HL-60 (cell line): ENCODE measurements around the gene TMEM201.

ENCODE experiments used
- DNase-seq, 2 experiments: peaks; one replicate each; pipeline ENCODE4 v3.0.0-alpha.2; 2010 to 2020; ENCODE audit warnings: low read depth in 1 of 2, low spot score in 1 of 2
- H3K27ac ChIP-seq: fragments of 250-450 bp; sonication (Bioruptor Pico); replicated peaks from 2 replicates; pipeline ENCODE4 v1.5.1; 2020; ENCODE audit warnings: mild to moderate bottlenecking, moderate library complexity
- H3K27me3 ChIP-seq: fragments of 250-450 bp; sonication (Bioruptor Pico); 2 replicates; pipeline ENCODE4 v1.5.1; 2021; ENCODE audit warnings: mild to moderate bottlenecking, moderate library complexity; ENCODE audit not compliant: insufficient read depth, poor library complexity, severe bottlenecking
- H3K4me3 ChIP-seq: replicated peaks from 2 replicates; pipeline ENCODE4 v1.5.1; 2011; ENCODE audit warnings: mild to moderate bottlenecking, control low read depth, low read length; ENCODE audit not compliant: insufficient read depth
- GABPA ChIP-seq: IDR thresholded peaks from 2 replicates; pipeline ENCODE4 v1.6.1; 2012; ENCODE audit warnings: low read depth
- POLR2AphosphoS5 ChIP-seq: IDR thresholded peaks from 2 replicates; pipeline ENCODE4 v1.6.1; 2012; ENCODE audit warnings: low read depth
- REST ChIP-seq: IDR thresholded peaks from 2 replicates; pipeline ENCODE4 v1.6.1; 2012; ENCODE audit warnings: low read depth; ENCODE audit not compliant: insufficient replicate concordance
- SPI1 ChIP-seq: IDR thresholded peaks from 2 replicates; pipeline ENCODE4 v1.6.1; 2012; ENCODE audit warnings: low read depth, mild to moderate bottlenecking, borderline replicate concordance
- TF ChIP-seq, protein P1 (sequence below): IDR thresholded peaks from one replicate; pipeline ENCODE4 v1.5.1; 2011; ENCODE audit warnings: low read length, control low read depth, inconsistent platforms; ENCODE audit not compliant: insufficient read depth

TMEM201 gene

GRCh38 chr1:9595968-9596340 is 7.2 kb downstream of the TMEM201 start:
- no peak overlapping the region for H3K27ac ChIP-seq
- H3K27me3 ChIP-seq = no peaks in the 10 kb centered on the region
- DNase-seq = no peak
- no peak for TF ChIP-seq REST
- no peak overlapping the region for H3K4me3 ChIP-seq

- no peak for TF ChIP-seq SPI1
- TF ChIP-seq POLR2AphosphoS5 = no peak
- TF ChIP-seq GABPA = no peak
- TF ChIP-seq, protein P1, sequence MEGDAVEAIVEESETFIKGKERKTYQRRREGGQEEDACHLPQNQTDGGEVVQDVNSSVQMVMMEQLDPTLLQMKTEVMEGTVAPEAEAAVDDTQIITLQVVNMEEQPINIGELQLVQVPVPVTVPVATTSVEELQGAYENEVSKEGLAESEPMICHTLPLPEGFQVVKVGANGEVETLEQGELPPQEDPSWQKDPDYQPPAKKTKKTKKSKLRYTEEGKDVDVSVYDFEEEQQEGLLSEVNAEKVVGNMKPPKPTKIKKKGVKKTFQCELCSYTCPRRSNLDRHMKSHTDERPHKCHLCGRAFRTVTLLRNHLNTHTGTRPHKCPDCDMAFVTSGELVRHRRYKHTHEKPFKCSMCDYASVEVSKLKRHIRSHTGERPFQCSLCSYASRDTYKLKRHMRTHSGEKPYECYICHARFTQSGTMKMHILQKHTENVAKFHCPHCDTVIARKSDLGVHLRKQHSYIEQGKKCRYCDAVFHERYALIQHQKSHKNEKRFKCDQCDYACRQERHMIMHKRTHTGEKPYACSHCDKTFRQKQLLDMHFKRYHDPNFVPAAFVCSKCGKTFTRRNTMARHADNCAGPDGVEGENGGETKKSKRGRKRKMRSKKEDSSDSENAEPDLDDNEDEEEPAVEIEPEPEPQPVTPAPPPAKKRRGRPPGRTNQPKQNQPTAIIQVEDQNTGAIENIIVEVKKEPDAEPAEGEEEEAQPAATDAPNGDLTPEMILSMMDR = no peak
- TF ChIP-seq REST = no peak
- Histone ChIP-seq H3K27me3 (no peaks in the 10 kb centered on the region), H3K4me3 (no peak overlapping the region), H3K27ac (no peak overlapping the region)
- no peak for DNase-seq
These were observed 7.9 kb downstream of the TMEM201 start for GRCh38 chr1:9596415-9597123.

DNA sequence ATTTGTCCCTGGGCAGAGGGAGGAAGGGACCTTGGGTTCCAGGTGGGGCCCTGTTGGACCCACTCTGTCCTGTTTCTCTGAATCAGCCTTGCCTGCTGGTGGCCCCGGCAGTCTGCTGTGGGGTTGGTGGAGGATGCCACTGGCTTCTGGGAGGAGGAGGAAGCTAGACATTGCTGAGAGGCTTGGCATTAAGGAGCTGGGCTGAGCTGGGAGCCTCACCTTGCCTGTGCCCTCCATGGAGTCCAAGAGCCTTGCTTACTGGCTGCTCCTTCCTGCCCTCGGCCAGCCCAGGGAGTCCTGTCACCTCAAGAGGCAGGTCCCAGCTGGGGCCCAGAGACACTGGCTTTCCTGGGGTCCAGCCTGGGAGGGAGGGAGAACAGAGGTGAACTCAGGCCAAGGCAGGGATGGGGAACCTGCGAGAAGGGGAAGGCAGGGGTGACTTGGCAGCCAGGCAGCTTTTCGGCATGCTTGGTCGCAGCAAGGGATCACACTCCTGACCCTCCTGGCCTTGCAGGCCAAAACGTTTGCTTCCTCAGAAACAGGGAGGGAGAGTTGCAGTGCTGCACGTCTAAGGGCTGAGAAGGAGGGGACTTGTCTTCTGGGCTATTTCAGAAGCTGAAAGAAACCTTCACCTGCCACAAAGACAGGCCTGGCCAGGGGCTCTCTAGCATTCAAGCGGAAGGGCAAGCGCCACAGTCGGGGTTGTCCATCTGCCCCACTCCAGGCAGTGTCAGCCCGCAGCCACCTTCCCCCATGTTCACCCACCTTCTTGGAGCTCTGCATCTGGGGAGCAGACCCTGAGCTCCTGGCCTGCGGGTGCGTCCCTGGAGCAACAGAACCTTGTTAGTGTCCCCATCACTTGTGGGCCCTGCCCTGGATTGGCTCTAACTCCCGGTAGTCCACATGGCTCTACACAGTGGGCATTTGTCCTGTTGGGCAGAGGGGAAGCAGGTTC is 8.9 kb downstream of the TMEM201 start:
- DNase-seq = no peak
- TF ChIP-seq GABPA = no peak
- no peak for TF ChIP-seq POLR2AphosphoS5
- TF ChIP-seq, protein P1 = no peak
- TF ChIP-seq SPI1 = no peak
- TF ChIP-seq REST = no peak
- Histone ChIP-seq H3K27ac (no peak overlapping the region), H3K27me3 (no peaks in the 10 kb centered on the region), H3K4me3 (no peak overlapping the region)
